ENCODE measurements around the gene EDC3.

Gene EDC3

GRCh38 chr15:74725845-74726773, 30.3 kb upstream of the EDC3 start:
- Histone ChIP-seq H3K4me1 (ENCODE audit: control insufficient read depth, insufficient read depth, low read length) (peaks cover 3% of the 10 kb centered on the region; the same call in 1 of the 2 replicates), H3K36me3 (ENCODE audit: control insufficient read depth, insufficient read depth, low read length) (no peaks in the 10 kb centered on the region), H3K4me3 (ENCODE audit: low read depth, low read length) (peak overlapping the region; percentile 71), H3K9ac (ENCODE audit: low read depth, low read length) (no peak overlapping the region), H3K27me3 (ENCODE audit: control insufficient read depth, insufficient read depth, low read length) (peaks cover 35% of the 10 kb centered on the region), H3K27ac (ENCODE audit: low read depth, low read length) (peak overlapping the region; percentile 54), H3K9me3 (ENCODE audit: control insufficient read depth, insufficient read depth, low read length) (no peaks in the 10 kb centered on the region)

GRCh38 chr15:74725225-74725774, 29.5 kb upstream of the EDC3 start, which contains the start of gene CYP1A1:
Gene CYP1A1 (minus strand): TSS chr15:74725528. CDS start chr15:74723097, 2,431 bp downstream.
- Histone ChIP-seq H3K9ac (ENCODE audit: low read depth, low read length) (no peak within 1 kb of the TSS), H3K4me1 (ENCODE audit: control insufficient read depth, insufficient read depth, low read length) (peaks cover 3% of the 10 kb centered on the region; the same call in 1 of the 2 replicates), H3K36me3 (ENCODE audit: control insufficient read depth, insufficient read depth, low read length) (no peaks in the 10 kb centered on the region), H3K9me3 (ENCODE audit: control insufficient read depth, insufficient read depth, low read length) (no peaks in the 10 kb centered on the region), H3K27ac (ENCODE audit: low read depth, low read length) (peak within 1 kb of the TSS; percentile 54), H3K4me3 (ENCODE audit: low read depth, low read length) (peak within 1 kb of the TSS; percentile 71), H3K27me3 (ENCODE audit: control insufficient read depth, insufficient read depth, low read length) (peaks cover 35% of the 10 kb centered on the region)

- H3K36me3 ChIP-seq (ENCODE audit: control insufficient read depth, insufficient read depth, low read length) = no peaks in the 10 kb centered on the region
- no peak overlapping the region for H3K27ac ChIP-seq (ENCODE audit: low read depth, low read length)
- no peak overlapping the region for H3K4me3 ChIP-seq (ENCODE audit: low read depth, low read length)
- peaks cover 35% of the 10 kb centered on the region for H3K27me3 ChIP-seq (ENCODE audit: control insufficient read depth, insufficient read depth, low read length)
- no peaks in the 10 kb centered on the region for H3K9me3 ChIP-seq (ENCODE audit: control insufficient read depth, insufficient read depth, low read length)
- H3K4me1 ChIP-seq (ENCODE audit: control insufficient read depth, insufficient read depth, low read length) = peaks cover 3% of the 10 kb centered on the region; the same call in 1 of the 2 replicates
- no peak overlapping the region for H3K9ac ChIP-seq (ENCODE audit: low read depth, low read length)
Measured at GRCh38 chr15:74724570-74725224, 28.9 kb upstream of the EDC3 start.

GRCh38 chr15:74723754-74724334, 28.0 kb upstream of the EDC3 start:
- Histone ChIP-seq H3K4me3 (ENCODE audit: low read depth, low read length) (no peak overlapping the region), H3K36me3 (ENCODE audit: control insufficient read depth, insufficient read depth, low read length) (no peaks in the 10 kb centered on the region), H3K27ac (ENCODE audit: low read depth, low read length) (no peak overlapping the region), H3K9ac (ENCODE audit: low read depth, low read length) (no peak overlapping the region), H3K9me3 (ENCODE audit: control insufficient read depth, insufficient read depth, low read length) (no peaks in the 10 kb centered on the region), H3K4me1 (ENCODE audit: control insufficient read depth, insufficient read depth, low read length) (peaks cover 3% of the 10 kb centered on the region; the same call in 1 of the 2 replicates), H3K27me3 (ENCODE audit: control insufficient read depth, insufficient read depth, low read length) (peaks cover 35% of the 10 kb centered on the region)

GRCh38 chr15:74723187-74723586, 27.4 kb upstream of the EDC3 start:
- Histone ChIP-seq H3K27ac (ENCODE audit: low read depth, low read length) (no peak overlapping the region), H3K4me1 (ENCODE audit: control insufficient read depth, insufficient read depth, low read length) (peaks cover 3% of the 10 kb centered on the region; the same call in 1 of the 2 replicates), H3K9me3 (ENCODE audit: control insufficient read depth, insufficient read depth, low read length) (no peaks in the 10 kb centered on the region), H3K27me3 (ENCODE audit: control insufficient read depth, insufficient read depth, low read length) (peaks cover 35% of the 10 kb centered on the region), H3K4me3 (ENCODE audit: low read depth, low read length) (no peak overlapping the region), H3K9ac (ENCODE audit: low read depth, low read length) (no peak overlapping the region), H3K36me3 (ENCODE audit: control insufficient read depth, insufficient read depth, low read length) (no peaks in the 10 kb centered on the region)

- Histone ChIP-seq H3K4me1 (ENCODE audit: control insufficient read depth, insufficient read depth, low read length) (peaks cover 3% of the 10 kb centered on the region; the same call in 1 of the 2 replicates), H3K9ac (ENCODE audit: low read depth, low read length) (no peak overlapping the region), H3K36me3 (ENCODE audit: control insufficient read depth, insufficient read depth, low read length) (no peaks in the 10 kb centered on the region), H3K9me3 (ENCODE audit: control insufficient read depth, insufficient read depth, low read length) (no peaks in the 10 kb centered on the region), H3K27me3 (ENCODE audit: control insufficient read depth, insufficient read depth, low read length) (peaks cover 31% of the 10 kb centered on the region), H3K4me3 (ENCODE audit: low read depth, low read length) (no peak overlapping the region), H3K27ac (ENCODE audit: low read depth, low read length) (no peak overlapping the region)
Measured at GRCh38 chr15:74722591-74722990, 26.8 kb upstream of the EDC3 start.

- no peak overlapping the region for H3K27ac ChIP-seq (ENCODE audit: low read depth, low read length)
- H3K4me3 ChIP-seq (ENCODE audit: low read depth, low read length) = no peak overlapping the region
- no peaks in the 10 kb centered on the region for H3K9me3 ChIP-seq (ENCODE audit: control insufficient read depth, insufficient read depth, low read length)
- H3K36me3 ChIP-seq (ENCODE audit: control insufficient read depth, insufficient read depth, low read length) = no peaks in the 10 kb centered on the region
- no peak overlapping the region for H3K9ac ChIP-seq (ENCODE audit: low read depth, low read length)
- H3K4me1 ChIP-seq (ENCODE audit: control insufficient read depth, insufficient read depth, low read length) = no peaks in the 10 kb centered on the region
- no peaks in the 10 kb centered on the region for H3K27me3 ChIP-seq (ENCODE audit: control insufficient read depth, insufficient read depth, low read length)
Measured at GRCh38 chr15:74716651-74717050, 20.8 kb upstream of the EDC3 start.

GRCh38 chr15:74712311-74712710, 16.5 kb upstream of the EDC3 start:
- no peak overlapping the region for H3K9ac ChIP-seq (ENCODE audit: low read depth, low read length)
- no peaks in the 10 kb centered on the region for H3K36me3 ChIP-seq (ENCODE audit: control insufficient read depth, insufficient read depth, low read length)
- no peaks in the 10 kb centered on the region for H3K27me3 ChIP-seq (ENCODE audit: control insufficient read depth, insufficient read depth, low read length)
- no peak overlapping the region for H3K27ac ChIP-seq (ENCODE audit: low read depth, low read length)
- H3K4me3 ChIP-seq (ENCODE audit: low read depth, low read length) = no peak overlapping the region
- H3K9me3 ChIP-seq (ENCODE audit: control insufficient read depth, insufficient read depth, low read length) = no peaks in the 10 kb centered on the region
- H3K4me1 ChIP-seq (ENCODE audit: control insufficient read depth, insufficient read depth, low read length) = no peaks in the 10 kb centered on the region

GRCh38 chr15:74710319-74711094, 14.7 kb upstream of the EDC3 start:
- Histone ChIP-seq H3K27ac (ENCODE audit: low read depth, low read length) (no peak overlapping the region), H3K36me3 (ENCODE audit: control insufficient read depth, insufficient read depth, low read length) (no peaks in the 10 kb centered on the region), H3K27me3 (ENCODE audit: control insufficient read depth, insufficient read depth, low read length) (no peaks in the 10 kb centered on the region), H3K4me1 (ENCODE audit: control insufficient read depth, insufficient read depth, low read length) (no peaks in the 10 kb centered on the region), H3K9me3 (ENCODE audit: control insufficient read depth, insufficient read depth, low read length) (no peaks in the 10 kb centered on the region), H3K9ac (ENCODE audit: low read depth, low read length) (no peak overlapping the region), H3K4me3 (ENCODE audit: low read depth, low read length) (no peak overlapping the region)

GRCh38 chr15:74709892-74710291, 14.1 kb upstream of the EDC3 start:
- Histone ChIP-seq H3K36me3 (ENCODE audit: control insufficient read depth, insufficient read depth, low read length) (no peaks in the 10 kb centered on the region), H3K9ac (ENCODE audit: low read depth, low read length) (no peak overlapping the region), H3K27ac (ENCODE audit: low read depth, low read length) (no peak overlapping the region), H3K9me3 (ENCODE audit: control insufficient read depth, insufficient read depth, low read length) (no peaks in the 10 kb centered on the region), H3K4me3 (ENCODE audit: low read depth, low read length) (no peak overlapping the region), H3K27me3 (ENCODE audit: control insufficient read depth, insufficient read depth, low read length) (no peaks in the 10 kb centered on the region), H3K4me1 (ENCODE audit: control insufficient read depth, insufficient read depth, low read length) (no peaks in the 10 kb centered on the region)
